ENCODE results near the gene EWSR1. TPM values are rescaled to one million over a fixed set of nuclear protein-coding genes. Genes with fewer than 3 reads are reported as not detected.
A peak's percentile ranks its signal among the peaks of the same experiment; 100 is the strongest.

The EWSR1 gene
- total and polyA plus RNA-seq, 2 experiments from 2014 or later, result 391 to 427 TPM

DNA sequence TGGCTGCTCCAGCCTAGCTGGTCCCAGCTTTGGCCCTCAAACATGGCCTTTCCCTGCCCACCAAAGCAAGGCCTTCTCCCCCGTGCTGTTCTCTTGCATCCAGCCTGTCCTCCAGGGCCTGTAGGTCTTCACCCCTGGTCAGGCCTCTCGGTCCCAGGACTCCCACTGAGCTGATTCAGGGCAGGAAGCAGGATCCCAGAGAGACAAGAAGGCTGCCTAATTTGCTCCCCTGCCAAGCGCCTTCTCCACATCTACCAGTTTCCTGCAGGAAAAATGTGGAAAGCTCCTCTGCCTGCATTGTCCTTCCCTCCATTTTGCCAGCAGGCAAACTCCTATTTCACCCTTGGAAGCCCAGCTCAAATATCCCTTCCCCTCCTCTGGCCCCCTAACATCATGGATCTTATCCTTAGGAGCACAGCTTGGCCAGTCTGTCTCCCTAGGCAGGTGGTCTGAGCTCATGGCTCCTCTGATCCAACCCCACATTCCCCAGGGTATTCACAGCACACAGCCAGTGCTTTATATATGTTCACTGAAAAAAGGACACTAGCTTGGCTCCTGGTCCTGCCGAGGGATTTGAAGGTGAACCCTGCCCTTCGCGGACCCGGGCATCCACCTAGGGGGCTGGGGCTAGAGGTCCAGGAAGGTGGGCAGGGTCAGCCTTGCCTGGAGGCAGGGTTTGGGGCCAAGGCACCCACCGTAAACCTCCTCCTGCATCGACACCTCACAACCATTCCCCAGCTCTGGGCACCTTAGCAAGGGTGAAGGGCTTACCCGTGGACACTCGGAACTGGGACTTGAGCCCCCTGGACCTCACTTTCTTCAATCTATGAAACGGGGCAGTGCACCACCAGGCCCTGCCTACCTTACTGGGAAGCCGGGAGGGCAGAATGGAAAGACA lies 1.3 kb upstream of the EWSR1 start:
- H3K9me3 Mint-ChIP-seq, result no peaks in the 10 kb centered on the region
- 0 out of 2 replicates have a peak, but pooled peaks cover 2% of the 10 kb centered on the region for H3F3A ChIP-seq (replicated peaks; ENCODE audit: low read depth)
- H3K4me1 Mint-ChIP-seq, result peaks cover 31% of the 10 kb centered on the region
- no peaks in the 10 kb centered on the region for H3K27me3 ChIP-seq (ENCODE audit: insufficient read depth)
- peaks cover 18% of the 10 kb centered on the region for H3K27me3 Mint-ChIP-seq (ENCODE audit: insufficient read depth, low read depth, poor library complexity)
- TF ChIP-seq CREB1 (CRISPR knock-in tag; IDR thresholded peaks at IDR 0.05; ENCODE audit: low read depth) (no peak), POLR2AphosphoS5 (IDR thresholded peaks at IDR 0.05; ENCODE audit: low read depth) (no peak), JUNB (IDR thresholded peaks at IDR 0.05; ENCODE audit: unreplicated experiment) (no peak), EZH2 (IDR thresholded peaks at IDR 0.05; ENCODE audit: low read depth, unreplicated experiment) (no peak), ZNF331 (CRISPR knock-in tag; IDR thresholded peaks at IDR 0.05; ENCODE audit: low read depth) (no peak), NANOG (IDR thresholded peaks at IDR 0.05; ENCODE audit: borderline replicate concordance) (no peak), STAT1 (IDR thresholded peaks at IDR 0.05; ENCODE audit: unreplicated experiment) (no peak), EZH2phosphoT487 (IDR thresholded peaks at IDR 0.05; ENCODE audit: unreplicated experiment) (no peak), ETS1 (IDR thresholded peaks at IDR 0.05) (no peak), ZNF114 (CRISPR knock-in tag; IDR thresholded peaks at IDR 0.05) (no peak), CTCF (conservative IDR thresholded peaks at IDR 0.05; ENCODE audit: low read depth in 2 of 2) (no peak)
- TF ChIP-seq, protein P1, sequence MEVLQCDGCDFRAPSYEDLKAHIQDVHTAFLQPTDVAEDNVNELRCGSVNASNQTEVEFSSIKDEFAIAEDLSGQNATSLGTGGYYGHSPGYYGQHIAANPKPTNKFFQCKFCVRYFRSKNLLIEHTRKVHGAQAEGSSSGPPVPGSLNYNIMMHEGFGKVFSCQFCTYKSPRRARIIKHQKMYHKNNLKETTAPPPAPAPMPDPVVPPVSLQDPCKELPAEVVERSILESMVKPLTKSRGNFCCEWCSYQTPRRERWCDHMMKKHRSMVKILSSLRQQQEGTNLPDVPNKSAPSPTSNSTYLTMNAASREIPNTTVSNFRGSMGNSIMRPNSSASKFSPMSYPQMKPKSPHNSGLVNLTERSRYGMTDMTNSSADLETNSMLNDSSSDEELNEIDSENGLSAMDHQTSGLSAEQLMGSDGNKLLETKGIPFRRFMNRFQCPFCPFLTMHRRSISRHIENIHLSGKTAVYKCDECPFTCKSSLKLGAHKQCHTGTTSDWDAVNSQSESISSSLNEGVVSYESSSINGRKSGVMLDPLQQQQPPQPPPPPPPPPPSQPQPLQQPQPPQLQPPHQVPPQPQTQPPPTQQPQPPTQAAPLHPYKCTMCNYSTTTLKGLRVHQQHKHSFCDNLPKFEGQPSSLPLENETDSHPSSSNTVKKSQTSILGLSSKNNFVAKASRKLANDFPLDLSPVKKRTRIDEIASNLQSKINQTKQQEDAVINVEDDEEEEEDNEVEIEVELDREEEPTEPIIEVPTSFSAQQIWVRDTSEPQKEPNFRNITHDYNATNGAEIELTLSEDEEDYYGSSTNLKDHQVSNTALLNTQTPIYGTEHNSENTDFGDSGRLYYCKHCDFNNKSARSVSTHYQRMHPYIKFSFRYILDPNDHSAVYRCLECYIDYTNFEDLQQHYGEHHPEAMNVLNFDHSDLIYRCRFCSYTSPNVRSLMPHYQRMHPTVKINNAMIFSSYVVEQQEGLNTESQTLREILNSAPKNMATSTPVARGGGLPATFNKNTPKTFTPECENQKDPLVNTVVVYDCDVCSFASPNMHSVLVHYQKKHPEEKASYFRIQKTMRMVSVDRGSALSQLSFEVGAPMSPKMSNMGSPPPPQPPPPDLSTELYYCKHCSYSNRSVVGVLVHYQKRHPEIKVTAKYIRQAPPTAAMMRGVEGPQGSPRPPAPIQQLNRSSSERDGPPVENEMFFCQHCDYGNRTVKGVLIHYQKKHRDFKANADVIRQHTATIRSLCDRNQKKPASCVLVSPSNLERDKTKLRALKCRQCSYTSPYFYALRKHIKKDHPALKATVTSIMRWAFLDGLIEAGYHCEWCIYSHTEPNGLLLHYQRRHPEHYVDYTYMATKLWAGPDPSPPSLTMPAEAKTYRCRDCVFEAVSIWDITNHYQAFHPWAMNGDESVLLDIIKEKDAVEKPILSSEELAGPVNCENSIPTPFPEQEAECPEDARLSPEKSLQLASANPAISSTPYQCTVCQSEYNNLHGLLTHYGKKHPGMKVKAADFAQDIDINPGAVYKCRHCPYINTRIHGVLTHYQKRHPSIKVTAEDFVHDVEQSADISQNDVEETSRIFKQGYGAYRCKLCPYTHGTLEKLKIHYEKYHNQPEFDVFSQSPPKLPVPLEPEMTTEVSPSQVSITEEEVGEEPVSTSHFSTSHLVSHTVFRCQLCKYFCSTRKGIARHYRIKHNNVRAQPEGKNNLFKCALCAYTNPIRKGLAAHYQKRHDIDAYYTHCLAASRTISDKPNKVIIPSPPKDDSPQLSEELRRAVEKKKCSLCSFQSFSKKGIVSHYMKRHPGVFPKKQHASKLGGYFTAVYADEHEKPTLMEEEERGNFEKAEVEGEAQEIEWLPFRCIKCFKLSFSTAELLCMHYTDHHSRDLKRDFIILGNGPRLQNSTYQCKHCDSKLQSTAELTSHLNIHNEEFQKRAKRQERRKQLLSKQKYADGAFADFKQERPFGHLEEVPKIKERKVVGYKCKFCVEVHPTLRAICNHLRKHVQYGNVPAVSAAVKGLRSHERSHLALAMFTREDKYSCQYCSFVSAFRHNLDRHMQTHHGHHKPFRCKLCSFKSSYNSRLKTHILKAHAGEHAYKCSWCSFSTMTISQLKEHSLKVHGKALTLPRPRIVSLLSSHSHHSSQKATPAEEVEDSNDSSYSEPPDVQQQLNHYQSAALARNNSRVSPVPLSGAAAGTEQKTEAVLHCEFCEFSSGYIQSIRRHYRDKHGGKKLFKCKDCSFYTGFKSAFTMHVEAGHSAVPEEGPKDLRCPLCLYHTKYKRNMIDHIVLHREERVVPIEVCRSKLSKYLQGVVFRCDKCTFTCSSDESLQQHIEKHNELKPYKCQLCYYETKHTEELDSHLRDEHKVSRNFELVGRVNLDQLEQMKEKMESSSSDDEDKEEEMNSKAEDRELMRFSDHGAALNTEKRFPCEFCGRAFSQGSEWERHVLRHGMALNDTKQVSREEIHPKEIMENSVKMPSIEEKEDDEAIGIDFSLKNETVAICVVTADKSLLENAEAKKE (CRISPR knock-in tag; IDR thresholded peaks at IDR 0.05), result no peak
- TF ChIP-seq, protein P2, sequence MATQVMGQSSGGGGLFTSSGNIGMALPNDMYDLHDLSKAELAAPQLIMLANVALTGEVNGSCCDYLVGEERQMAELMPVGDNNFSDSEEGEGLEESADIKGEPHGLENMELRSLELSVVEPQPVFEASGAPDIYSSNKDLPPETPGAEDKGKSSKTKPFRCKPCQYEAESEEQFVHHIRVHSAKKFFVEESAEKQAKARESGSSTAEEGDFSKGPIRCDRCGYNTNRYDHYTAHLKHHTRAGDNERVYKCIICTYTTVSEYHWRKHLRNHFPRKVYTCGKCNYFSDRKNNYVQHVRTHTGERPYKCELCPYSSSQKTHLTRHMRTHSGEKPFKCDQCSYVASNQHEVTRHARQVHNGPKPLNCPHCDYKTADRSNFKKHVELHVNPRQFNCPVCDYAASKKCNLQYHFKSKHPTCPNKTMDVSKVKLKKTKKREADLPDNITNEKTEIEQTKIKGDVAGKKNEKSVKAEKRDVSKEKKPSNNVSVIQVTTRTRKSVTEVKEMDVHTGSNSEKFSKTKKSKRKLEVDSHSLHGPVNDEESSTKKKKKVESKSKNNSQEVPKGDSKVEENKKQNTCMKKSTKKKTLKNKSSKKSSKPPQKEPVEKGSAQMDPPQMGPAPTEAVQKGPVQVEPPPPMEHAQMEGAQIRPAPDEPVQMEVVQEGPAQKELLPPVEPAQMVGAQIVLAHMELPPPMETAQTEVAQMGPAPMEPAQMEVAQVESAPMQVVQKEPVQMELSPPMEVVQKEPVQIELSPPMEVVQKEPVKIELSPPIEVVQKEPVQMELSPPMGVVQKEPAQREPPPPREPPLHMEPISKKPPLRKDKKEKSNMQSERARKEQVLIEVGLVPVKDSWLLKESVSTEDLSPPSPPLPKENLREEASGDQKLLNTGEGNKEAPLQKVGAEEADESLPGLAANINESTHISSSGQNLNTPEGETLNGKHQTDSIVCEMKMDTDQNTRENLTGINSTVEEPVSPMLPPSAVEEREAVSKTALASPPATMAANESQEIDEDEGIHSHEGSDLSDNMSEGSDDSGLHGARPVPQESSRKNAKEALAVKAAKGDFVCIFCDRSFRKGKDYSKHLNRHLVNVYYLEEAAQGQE (IDR thresholded peaks at IDR 0.05; ENCODE audit: unreplicated experiment), result no peak
- H3K36me3 ChIP-seq (ENCODE audit: insufficient read depth), result peaks cover 17% of the 10 kb centered on the region
- peak overlapping the region; percentile 99 for H3K4me3 ChIP-seq
- H3K4me1 ChIP-seq (ENCODE audit: insufficient read depth), result peaks cover 30% of the 10 kb centered on the region
- peaks cover 58% of the 10 kb centered on the region for H3K79me2 ChIP-seq (replicated peaks; ENCODE audit: insufficient read depth)
- no peaks in the 10 kb centered on the region for H3K9me2 ChIP-seq (ENCODE audit: insufficient read depth)
- peak overlapping the region; percentile 100 for H3K27ac ChIP-seq (ENCODE audit: low read depth)
- H3K4me3 Mint-ChIP-seq, result peak overlapping the region; percentile 92
- peak overlapping the region; percentile 52 for H2AFZ ChIP-seq
- peak; percentile 5 for ATAC-seq
- peak; percentile 17 for DNase-seq (ENCODE audit: low spot score)
- peaks cover 29% of the 10 kb centered on the region for H4K20me1 ChIP-seq (replicated peaks; ENCODE audit: insufficient read depth)
- H3K36me3 Mint-ChIP-seq (ENCODE audit: low read depth), result peaks cover 70% of the 10 kb centered on the region
- peak overlapping the region; percentile 94 for H3K27ac Mint-ChIP-seq
- peak overlapping the region; percentile 100 for H3K4me2 ChIP-seq

Measured in GM23338 (cell line).